Measurements from ENCODE around the gene RPS6KA2.

The RPS6KA2 gene

GRCh38 chr6:166658792-166659150 lies 31.7 kb upstream of the RPS6KA2 start:
- TF ChIP-seq CTCF (IDR thresholded peaks at IDR 0.05; ENCODE audit: low read depth, low read length, missing control alignments), result no peak
- Histone ChIP-seq H3K27ac (no peak overlapping the region), H3K27me3 (replicated peaks) (peaks cover 15% of the 10 kb centered on the region), H3K4me3 (ENCODE audit: low read depth, low read length) (no peak overlapping the region), H3K36me3 (replicated peaks) (no peaks in the 10 kb centered on the region)
- in situ Hi-C loops (cut with HindIII; ENCODE audit: low pct_ligation_motif_present, low sequenced_read_pairs), result no loop called here
- no peak for DNase-seq

- Histone ChIP-seq H3K4me3 (ENCODE audit: low read depth, low read length) (no peak overlapping the region), H3K36me3 (replicated peaks) (no peaks in the 10 kb centered on the region), H3K27me3 (replicated peaks) (peaks cover 15% of the 10 kb centered on the region), H3K27ac (no peak overlapping the region)
- no peak for TF ChIP-seq CTCF (IDR thresholded peaks at IDR 0.05; ENCODE audit: low read depth, low read length, missing control alignments)
- in situ Hi-C loops (cut with HindIII; ENCODE audit: low pct_ligation_motif_present, low sequenced_read_pairs), result no loop called here
- no peak for DNase-seq
Observed at GRCh38 chr6:166658115-166658791, 31.2 kb upstream of the RPS6KA2 start.

- H3K36me3 ChIP-seq (replicated peaks), result no peaks in the 10 kb centered on the region
- no peak overlapping the region for H3K4me3 ChIP-seq (ENCODE audit: low read depth, low read length)
- in situ Hi-C loops (cut with HindIII; ENCODE audit: low pct_ligation_motif_present, low sequenced_read_pairs), result no loop called here
- no peak overlapping the region for H3K27ac ChIP-seq
- no peak for DNase-seq
- peaks cover 15% of the 10 kb centered on the region for H3K27me3 ChIP-seq (replicated peaks)
- no peak for TF ChIP-seq CTCF (IDR thresholded peaks at IDR 0.05; ENCODE audit: low read depth, low read length, missing control alignments)
Observed at GRCh38 chr6:166657531-166657930, 30.5 kb upstream of the RPS6KA2 start.

- in situ Hi-C loops (cut with HindIII; ENCODE audit: low pct_ligation_motif_present, low sequenced_read_pairs), result no loop called here
- peaks cover 15% of the 10 kb centered on the region for H3K27me3 ChIP-seq (replicated peaks)
- no peak overlapping the region for H3K27ac ChIP-seq
- DNase-seq, result no peak
- H3K36me3 ChIP-seq (replicated peaks), result no peaks in the 10 kb centered on the region
- H3K4me3 ChIP-seq (ENCODE audit: low read depth, low read length), result no peak overlapping the region
- no peak for TF ChIP-seq CTCF (IDR thresholded peaks at IDR 0.05; ENCODE audit: low read depth, low read length, missing control alignments)
Observed at GRCh38 chr6:166656230-166657151, 29.4 kb upstream of the RPS6KA2 start.

GRCh38 chr6:166655713-166656229 lies 28.7 kb upstream of the RPS6KA2 start:
- Histone ChIP-seq H3K27me3 (replicated peaks) (peaks cover 15% of the 10 kb centered on the region), H3K36me3 (replicated peaks) (no peaks in the 10 kb centered on the region), H3K4me3 (ENCODE audit: low read depth, low read length) (no peak overlapping the region), H3K27ac (no peak overlapping the region)
- in situ Hi-C loops (cut with HindIII; ENCODE audit: low pct_ligation_motif_present, low sequenced_read_pairs), result no loop called here
- no peak for DNase-seq
- no peak for TF ChIP-seq CTCF (IDR thresholded peaks at IDR 0.05; ENCODE audit: low read depth, low read length, missing control alignments)

Measured in brain microvascular endothelial cell (primary cell).